Endodermal cell (in vitro differentiated cells): Measurements from ENCODE around the gene PTGES3. TPM values are rescaled to one million over a fixed set of nuclear protein-coding genes. Genes with fewer than 3 reads are reported as not detected.

Source experiments
- DNase-seq: peaks from one replicate; pipeline ENCODE4 v3.0.0-alpha.2; 2017
- H3K27ac ChIP-seq: 2 replicates; pipeline ENCODE4 v1.5.1; 2013; ENCODE audit warnings: mild to moderate bottlenecking, low read depth, low read length, moderate library complexity
- H3K27me3 ChIP-seq: 2 replicates; pipeline ENCODE4 v1.6.1; 2013; ENCODE audit warnings: mild to moderate bottlenecking, low read length, moderate library complexity; ENCODE audit not compliant: insufficient read depth, control insufficient read depth, poor library complexity, severe bottlenecking
- H3K36me3 ChIP-seq: 2 replicates; pipeline ENCODE4 v1.7.0; 2013; ENCODE audit warnings: mild to moderate bottlenecking, low read length, moderate library complexity; ENCODE audit not compliant: control insufficient read depth, insufficient read depth
- H3K4me1 ChIP-seq: one replicate; pipeline ENCODE4 v1.7.0; 2013; ENCODE audit warnings: low read length; ENCODE audit not compliant: control insufficient read depth, insufficient read depth
- H3K4me3 ChIP-seq: 2 replicates; pipeline ENCODE4 v1.5.1; 2013; ENCODE audit warnings: mild to moderate bottlenecking, low read length, moderate library complexity
- H3K9ac ChIP-seq: 2 replicates; pipeline ENCODE4 v1.6.1; 2013; ENCODE audit warnings: mild to moderate bottlenecking, low read length, moderate library complexity; ENCODE audit not compliant: poor library complexity, severe bottlenecking; ENCODE audit errors: extremely low read depth
- H3K9me3 ChIP-seq: 2 replicates; pipeline ENCODE4 v1.6.1; 2013; ENCODE audit warnings: mild to moderate bottlenecking, low read length, moderate library complexity; ENCODE audit not compliant: control insufficient read depth
- H3K27ac Mint-ChIP-seq: 2 replicates; pipeline ENCODE4 v1.8.0; 2020; ENCODE audit warnings: mixed read lengths
- H3K27me3 Mint-ChIP-seq: 2 replicates; pipeline ENCODE4 v1.8.0; 2021; ENCODE audit warnings: mild to moderate bottlenecking, mixed read lengths; ENCODE audit not compliant: insufficient read depth
- H3K36me3 Mint-ChIP-seq: 2 replicates; pipeline ENCODE4 v1.8.0; 2020; ENCODE audit warnings: low read depth, mixed read lengths
- H3K4me1 Mint-ChIP-seq: 2 replicates; pipeline ENCODE4 v1.8.0; 2020; ENCODE audit warnings: mixed read lengths
- H3K4me3 Mint-ChIP-seq: 2 replicates; pipeline ENCODE4 v1.8.0; 2020; ENCODE audit warnings: mild to moderate bottlenecking, moderate library complexity, mixed read lengths
- H3K9me3 Mint-ChIP-seq: 2 replicates; pipeline ENCODE4 v1.8.0; 2020; ENCODE audit warnings: mild to moderate bottlenecking, mixed read lengths
- WGBS, 2 experiments: methylation state at CpG; one replicate each; pipeline versions ENCODE4 v1.1.5 to v1.1.7; 2013; ENCODE audit warnings: missing lambda C conversion rate in 2 of 2, mixed read lengths in 1 of 2; ENCODE audit not compliant: insufficient coverage in 1 of 2, insufficient read length in 1 of 2; 5-methylcytosine and 5-hydroxymethylcytosine counted together
- total RNA-seq, 2 donors: library from RNA; stranded (reverse); fragmentation: NEBNext Ultra II Directional in 1 of 2; extraction: Animal tissue kit (Norgen Biotek cat#: 25700) in 1 of 2; gene quantifications; 2 replicates in 1 of 2; 3 replicates in 1 of 2; pipeline ENCODE4 v1.2.1, GENCODE V29; 2021
- TF ChIP-seq, protein P1 (sequence below): fragments of 200-600 bp; sonication (generic); conservative IDR thresholded peaks from 2 replicates; pipeline ENCODE4 v1.5.0; 2021; ENCODE audit warnings: antibody characterized with exemption, mild to moderate bottlenecking

The PTGES3 gene
- total RNA-seq, 2 donors from 2014 or later = 275 to 320 TPM

DNA sequence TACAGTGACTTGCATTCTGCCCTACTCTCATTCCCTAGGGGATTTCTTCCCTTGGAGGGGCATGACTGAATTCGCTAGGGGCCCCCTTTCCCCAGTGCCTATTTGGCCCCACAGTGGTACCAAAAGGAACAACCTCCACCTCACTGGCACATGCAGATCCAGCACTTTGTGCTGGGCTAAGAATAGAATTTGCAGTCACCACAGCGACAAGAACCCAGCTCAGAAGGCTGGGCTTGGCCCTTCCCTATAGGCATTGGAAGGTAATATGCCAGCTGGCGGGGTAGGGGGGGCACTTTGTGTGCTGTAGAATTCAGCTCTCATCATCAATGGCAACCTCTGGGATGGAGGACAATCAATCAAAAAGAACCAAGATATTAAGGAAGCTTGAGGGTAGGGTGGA lies 71.8 kb downstream of the PTGES3 start:
- Mint-ChIP-seq H3K4me3 (no peak overlapping the region), H3K36me3 (peaks cover 80% of the 10 kb centered on the region), H3K27ac (no peak overlapping the region), H3K27me3 (no peaks in the 10 kb centered on the region), H3K4me1 (no peaks in the 10 kb centered on the region), H3K9me3 (no peaks in the 10 kb centered on the region)
- no peak for DNase-seq
- no peaks in the 10 kb centered on the region for H3K27me3 ChIP-seq
- H3K36me3 ChIP-seq = peaks cover 76% of the 10 kb centered on the region
- H3K9me3 ChIP-seq = no peaks in the 10 kb centered on the region
- H3K4me3 ChIP-seq = no peak overlapping the region
- 97 to 100% methylated on average over 3 of the region's 3 CpGs for WGBS, 2 experiments
- peaks cover 3% of the 10 kb centered on the region for H3K4me1 ChIP-seq
- TF ChIP-seq, protein P1, sequence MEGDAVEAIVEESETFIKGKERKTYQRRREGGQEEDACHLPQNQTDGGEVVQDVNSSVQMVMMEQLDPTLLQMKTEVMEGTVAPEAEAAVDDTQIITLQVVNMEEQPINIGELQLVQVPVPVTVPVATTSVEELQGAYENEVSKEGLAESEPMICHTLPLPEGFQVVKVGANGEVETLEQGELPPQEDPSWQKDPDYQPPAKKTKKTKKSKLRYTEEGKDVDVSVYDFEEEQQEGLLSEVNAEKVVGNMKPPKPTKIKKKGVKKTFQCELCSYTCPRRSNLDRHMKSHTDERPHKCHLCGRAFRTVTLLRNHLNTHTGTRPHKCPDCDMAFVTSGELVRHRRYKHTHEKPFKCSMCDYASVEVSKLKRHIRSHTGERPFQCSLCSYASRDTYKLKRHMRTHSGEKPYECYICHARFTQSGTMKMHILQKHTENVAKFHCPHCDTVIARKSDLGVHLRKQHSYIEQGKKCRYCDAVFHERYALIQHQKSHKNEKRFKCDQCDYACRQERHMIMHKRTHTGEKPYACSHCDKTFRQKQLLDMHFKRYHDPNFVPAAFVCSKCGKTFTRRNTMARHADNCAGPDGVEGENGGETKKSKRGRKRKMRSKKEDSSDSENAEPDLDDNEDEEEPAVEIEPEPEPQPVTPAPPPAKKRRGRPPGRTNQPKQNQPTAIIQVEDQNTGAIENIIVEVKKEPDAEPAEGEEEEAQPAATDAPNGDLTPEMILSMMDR = no peak
- no peak overlapping the region for H3K9ac ChIP-seq
- H3K27ac ChIP-seq = no peak overlapping the region

- Histone ChIP-seq H3K9me3 (no peaks in the 10 kb centered on the region), H3K9ac (no peak overlapping the region), H3K27me3 (no peaks in the 10 kb centered on the region), H3K4me3 (no peak overlapping the region), H3K4me1 (peaks cover 3% of the 10 kb centered on the region), H3K36me3 (peaks cover 81% of the 10 kb centered on the region), H3K27ac (no peak overlapping the region)
- TF ChIP-seq, protein P1 = no peak
- no peak overlapping the region for H3K4me3 Mint-ChIP-seq
- H3K4me1 Mint-ChIP-seq = no peaks in the 10 kb centered on the region
- H3K36me3 Mint-ChIP-seq = peaks cover 82% of the 10 kb centered on the region
- no peaks in the 10 kb centered on the region for H3K27me3 Mint-ChIP-seq
- no peak for DNase-seq
- WGBS, 2 experiments = 92 to 100% methylated on average over 7 to 8 of the region's 8 CpGs
- no peak overlapping the region for H3K27ac Mint-ChIP-seq
- no peaks in the 10 kb centered on the region for H3K9me3 Mint-ChIP-seq
Observed at GRCh38 chr12:56614627-56615026, 73.5 kb downstream of the PTGES3 start.

Other genes with a start within 250 kb of the PTGES3 start
- gene TIMELESS, start 238.9 kb downstream of the PTGES3 start, total RNA-seq = 10 to 100 TPM; 64.5 to 85.3 TPM
- not detected for gene MIP, start 233.6 kb downstream of the PTGES3 start, total RNA-seq
- 1 to 10 TPM; 2.9 to 3.8 TPM for gene SPRYD4, start 219.7 kb downstream of the PTGES3 start, total RNA-seq
- gene GLS2, start 200.1 kb downstream of the PTGES3 start, total RNA-seq = 1 to 10 TPM; 1.5 to 2.7 TPM
- 10 to 100 TPM; 26.3 to 33.8 TPM for gene RBMS2, start 166.5 kb downstream of the PTGES3 start, total RNA-seq
- gene BAZ2A, start 58.0 kb downstream of the PTGES3 start, total RNA-seq = 100 to 1,000 TPM; 125 to 137 TPM
- 100 to 1,000 TPM; 653 to 681 TPM for gene ATP5F1B, start 42.3 kb downstream of the PTGES3 start, total RNA-seq
- gene NACA, start 37.0 kb upstream of the PTGES3 start, total RNA-seq = 100 to 1,000 TPM; 817 to 958 TPM
- 10 to 100 TPM; 34.8 to 44.2 TPM for gene PRIM1, start 64.0 kb upstream of the PTGES3 start, total RNA-seq
- under 1 TPM; 0.57 to 0.89 TPM for gene HSD17B6, start 75.0 kb upstream of the PTGES3 start, total RNA-seq
- not detected for gene SDR9C7, start 246.1 kb upstream of the PTGES3 start, total RNA-seq